ENCODE data around the gene SIVA1.
A peak's percentile ranks its signal among the peaks of the same experiment; 100 is the strongest.
"Not testable (repeated sequence)": the region's sequence is repeated elsewhere in the genome, so short reads cannot be mapped to it uniquely, and the experiment has no call there.

SIVA1 gene

GRCh38 chr14:104719343-104719742 lies 33.6 kb upstream of the SIVA1 start:
- no peak for DNase-seq (ENCODE audit: low spot score)

- DNase-seq (ENCODE audit: low spot score): no peak
Observed at GRCh38 chr14:104721505-104722431, 31.2 kb upstream of the SIVA1 start.

GRCh38 chr14:104722938-104723650 lies 29.9 kb upstream of the SIVA1 start:
- no peak for DNase-seq (ENCODE audit: low spot score)

- DNase-seq (ENCODE audit: low spot score): peak; percentile 78
Observed at GRCh38 chr14:104723651-104724406, 29.1 kb upstream of the SIVA1 start, which contains the start of gene ADSS1. Gene ADSS1, plus strand, starts transcription at chr14:104724229. Its CDS starts 42 bp downstream, at chr14:104724271.

- no peak for DNase-seq (ENCODE audit: low spot score)
Observed at GRCh38 chr14:104724407-104724980, 28.5 kb upstream of the SIVA1 start.

- peak; percentile 68 for DNase-seq (ENCODE audit: low spot score)
Observed at GRCh38 chr14:104724981-104725771, 27.8 kb upstream of the SIVA1 start.

GRCh38 chr14:104725772-104726548 lies 27.0 kb upstream of the SIVA1 start:
- no peak for DNase-seq (ENCODE audit: low spot score)

GRCh38 chr14:104726600-104727451 lies 26.1 kb upstream of the SIVA1 start:
- no peak for DNase-seq (ENCODE audit: low spot score)

- no peak for DNase-seq (ENCODE audit: low spot score)
Observed at GRCh38 chr14:104728631-104729030, 24.3 kb upstream of the SIVA1 start.

- not testable (repeated sequence) for DNase-seq (ENCODE audit: low spot score)
Observed at GRCh38 chr14:104729176-104729834, 23.6 kb upstream of the SIVA1 start.

GRCh38 chr14:104729835-104730181 lies 23.1 kb upstream of the SIVA1 start:
- no peak for DNase-seq (ENCODE audit: low spot score)

- DNase-seq (ENCODE audit: low spot score): no peak
Observed at GRCh38 chr14:104730487-104730886, 22.5 kb upstream of the SIVA1 start.

- DNase-seq (ENCODE audit: low spot score): no peak
Observed at GRCh38 chr14:104731320-104732294, 21.3 kb upstream of the SIVA1 start.

GRCh38 chr14:104732355-104732804 lies 20.6 kb upstream of the SIVA1 start:
- no peak for DNase-seq (ENCODE audit: low spot score)

GRCh38 chr14:104732931-104733681 lies 19.8 kb upstream of the SIVA1 start:
- DNase-seq (ENCODE audit: low spot score): no peak

GRCh38 chr14:104734051-104734587 lies 18.8 kb upstream of the SIVA1 start:
- DNase-seq (ENCODE audit: low spot score): no peak

GRCh38 chr14:104734601-104734990 lies 18.4 kb upstream of the SIVA1 start:
- no peak for DNase-seq (ENCODE audit: low spot score)
